A549 (cell line): ENCODE data around the gene CNTNAP2.

ENCODE experiments used
- EHMT2 ChIP-seq: fragments of 200-600 bp; sonication (generic); IDR thresholded peaks from 2 replicates; pipeline ENCODE4 v1.6.1; 2016; ENCODE audit warnings: antibody characterized with exemption, low read depth, mild to moderate bottlenecking, moderate library complexity
- FOSL2 ChIP-seq, 2 experiments: fragments of 450-650 bp in 1 of 2; fragments of >200 bp in 1 of 2; sonication (Bioruptor Twin) in 1 of 2; formaldehyde crosslinking; IDR thresholded peaks; 2 replicates each; pipeline versions ENCODE4 v1.5.0 to v1.6.1; 2016 to 2020; ENCODE audit warnings: mild to moderate bottlenecking in 1 of 2, moderate library complexity in 1 of 2
- RAD21 ChIP-seq, 2 experiments: fragments of >200 bp in 1 of 2; sonication (Bioruptor Twin) in 1 of 2; formaldehyde crosslinking in 1 of 2; IDR thresholded peaks in 1 of 2; conservative IDR thresholded peaks in 1 of 2; 2 replicates in 1 of 2; 3 replicates in 1 of 2; pipeline ENCODE4 v1.6.1; 2012 to 2018; ENCODE audit warnings: inconsistent platforms in 1 of 2
- REST ChIP-seq: fragments of 200-600 bp; sonication (generic); IDR thresholded peaks from 2 replicates; pipeline ENCODE4 v1.6.1; 2016; ENCODE audit warnings: antibody characterized with exemption, mild to moderate bottlenecking, moderate library complexity
- SMC3 ChIP-seq: fragments of >200 bp; sonication (Bioruptor Twin); formaldehyde crosslinking; IDR thresholded peaks from 3 replicates; pipeline ENCODE4 v1.6.1; 2018; ENCODE audit warnings: inconsistent platforms
- USF2 ChIP-seq: fragments of 450-650 bp; IDR thresholded peaks from 2 replicates; pipeline ENCODE4 v1.6.1; 2014; ENCODE audit warnings: antibody characterized with exemption
- ZC3H11A ChIP-seq: fragments of 450-650 bp; IDR thresholded peaks from 2 replicates; pipeline ENCODE4 v1.6.1; 2014; ENCODE audit warnings: antibody characterized with exemption, mild to moderate bottlenecking
- TF ChIP-seq, protein P1 (sequence below): fragments of >200 bp; sonication (Bioruptor Twin); formaldehyde crosslinking; IDR thresholded peaks from 3 replicates; pipeline ENCODE4 v1.5.1; 2016

- TF ChIP-seq REST (no peak), SMC3 (no peak), RAD21 (conservative IDR thresholded peaks at IDR 0.05 in 1 of 2, IDR thresholded peaks at IDR 0.05 in 1 of 2) (no peak), USF2 (no peak), EHMT2 (no peak), FOSL2 (IDR thresholded peaks at IDR 0.05) (no peak), FOSL2 (CRISPR knock-in tag; IDR thresholded peaks at IDR 0.05) (no peak), ZC3H11A (no peak)
- TF ChIP-seq, protein P1, sequence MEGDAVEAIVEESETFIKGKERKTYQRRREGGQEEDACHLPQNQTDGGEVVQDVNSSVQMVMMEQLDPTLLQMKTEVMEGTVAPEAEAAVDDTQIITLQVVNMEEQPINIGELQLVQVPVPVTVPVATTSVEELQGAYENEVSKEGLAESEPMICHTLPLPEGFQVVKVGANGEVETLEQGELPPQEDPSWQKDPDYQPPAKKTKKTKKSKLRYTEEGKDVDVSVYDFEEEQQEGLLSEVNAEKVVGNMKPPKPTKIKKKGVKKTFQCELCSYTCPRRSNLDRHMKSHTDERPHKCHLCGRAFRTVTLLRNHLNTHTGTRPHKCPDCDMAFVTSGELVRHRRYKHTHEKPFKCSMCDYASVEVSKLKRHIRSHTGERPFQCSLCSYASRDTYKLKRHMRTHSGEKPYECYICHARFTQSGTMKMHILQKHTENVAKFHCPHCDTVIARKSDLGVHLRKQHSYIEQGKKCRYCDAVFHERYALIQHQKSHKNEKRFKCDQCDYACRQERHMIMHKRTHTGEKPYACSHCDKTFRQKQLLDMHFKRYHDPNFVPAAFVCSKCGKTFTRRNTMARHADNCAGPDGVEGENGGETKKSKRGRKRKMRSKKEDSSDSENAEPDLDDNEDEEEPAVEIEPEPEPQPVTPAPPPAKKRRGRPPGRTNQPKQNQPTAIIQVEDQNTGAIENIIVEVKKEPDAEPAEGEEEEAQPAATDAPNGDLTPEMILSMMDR, result no peak
Measured at GRCh38 chr7:148397985-148398384, 2281.4 kb downstream of the CNTNAP2 start.
